ENCODE results near the gene ASTE1.
"Not testable (repeated sequence)": the region's sequence is repeated elsewhere in the genome, so short reads cannot be mapped to it uniquely, and the experiment has no call there.

The ASTE1 gene

DNA sequence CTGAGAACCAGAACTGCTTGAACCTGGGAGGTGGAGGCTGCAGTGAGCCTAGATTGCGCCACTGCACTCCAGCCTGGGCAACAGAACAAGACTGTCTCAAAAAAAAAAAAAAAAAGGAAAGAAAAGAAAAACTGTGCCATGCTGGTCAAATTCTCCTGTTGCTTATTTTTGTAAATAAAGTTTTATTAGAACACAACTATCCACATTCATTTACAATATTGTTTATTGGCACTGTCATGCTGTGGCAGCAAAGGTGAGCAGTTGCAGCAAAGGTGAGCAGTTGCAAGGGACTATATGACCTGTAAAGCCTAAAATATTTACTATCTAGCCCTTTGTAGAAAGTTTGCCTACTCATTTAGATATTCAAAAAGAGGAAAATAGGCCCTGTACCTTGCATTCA is 18.3 kb downstream of the ASTE1 start:
- no peak for DNase-seq

DNA sequence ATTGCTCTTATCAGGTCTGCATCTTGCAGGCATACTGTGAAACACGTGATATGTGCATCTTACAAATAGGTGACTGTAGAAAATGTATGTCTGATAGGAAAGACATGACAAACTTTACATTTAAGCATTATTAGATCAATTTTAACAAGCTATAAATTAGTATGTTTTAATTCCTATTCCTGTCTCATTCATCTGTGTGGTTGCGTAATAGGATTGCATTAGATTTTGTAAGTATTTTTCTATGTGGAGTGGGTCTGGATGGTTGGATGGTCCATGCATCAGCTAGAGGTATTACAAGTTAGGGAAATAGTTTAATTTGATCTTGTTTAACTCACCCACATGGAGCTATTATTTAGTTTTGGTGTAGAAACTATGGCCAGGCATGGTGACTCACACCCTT is 18.8 kb downstream of the ASTE1 start:
- no peak for DNase-seq

DNA sequence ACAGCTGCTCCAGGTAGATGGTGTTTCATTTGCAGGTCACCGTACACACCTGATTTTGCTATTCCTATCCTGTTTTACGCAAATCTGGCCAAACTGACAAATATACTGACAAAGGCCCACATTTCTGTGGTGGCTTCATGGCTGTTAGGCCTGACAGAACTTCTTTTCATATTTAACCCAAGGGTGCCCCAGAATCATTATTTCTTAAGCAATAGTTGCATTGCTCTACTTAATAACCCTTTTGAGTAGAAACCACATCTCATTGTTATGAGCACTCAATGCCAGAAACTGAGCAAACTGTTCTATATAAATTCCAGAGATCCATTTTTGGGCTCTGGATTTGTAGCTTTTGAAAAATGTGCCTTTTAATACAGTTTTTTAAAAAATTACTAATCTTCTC is 19.4 kb downstream of the ASTE1 start:
- DNase-seq = no peak

DNA sequence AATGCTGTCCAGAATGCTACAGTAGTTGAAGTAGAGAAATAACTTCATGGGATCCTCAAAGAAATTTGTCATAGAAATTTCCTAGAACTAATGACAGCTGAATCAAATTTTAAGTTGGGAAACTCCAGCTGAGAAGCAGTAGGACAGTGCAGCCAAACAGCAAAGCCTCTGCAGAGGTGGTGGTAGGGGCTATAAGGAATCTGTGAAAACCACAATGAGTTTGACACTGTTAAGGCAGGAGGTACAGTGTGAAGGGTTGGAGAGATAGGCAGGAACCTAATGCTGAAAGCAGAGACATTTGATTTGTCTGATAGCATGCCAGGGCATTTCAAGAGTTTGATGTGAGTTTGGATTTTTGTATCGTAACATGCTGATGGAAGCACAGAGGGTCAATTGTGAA is 22.0 kb downstream of the ASTE1 start:
- no peak for DNase-seq

- DNase-seq = no peak
Measured at GRCh38 chr3:131001071-131001470, 25.6 kb downstream of the ASTE1 start.

GRCh38 chr3:130997289-130997688 is 29.3 kb downstream of the ASTE1 start:
- DNase-seq = no peak

DNA sequence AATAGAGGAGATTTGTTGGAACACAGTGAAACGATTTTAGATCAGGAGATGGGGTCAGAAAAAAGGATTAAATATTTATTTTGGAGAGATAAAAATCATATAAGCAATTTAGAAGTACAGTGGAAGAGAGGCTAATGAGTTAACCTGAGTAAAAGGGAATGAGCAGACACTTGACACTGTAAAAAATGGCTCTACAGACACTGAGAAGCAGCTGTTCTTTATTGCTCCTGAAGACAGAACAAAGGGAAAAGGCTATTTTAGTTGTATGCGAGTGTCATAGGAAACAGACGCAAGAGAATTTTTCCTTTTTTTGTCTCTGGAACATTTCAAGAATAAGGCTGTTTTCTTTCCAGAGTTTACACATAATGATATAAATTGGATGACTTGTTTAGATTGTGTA is 34.3 kb downstream of the ASTE1 start:
- DNase-seq = no peak

GRCh38 chr3:130991126-130991525 is 35.5 kb downstream of the ASTE1 start:
- no peak for DNase-seq

DNA sequence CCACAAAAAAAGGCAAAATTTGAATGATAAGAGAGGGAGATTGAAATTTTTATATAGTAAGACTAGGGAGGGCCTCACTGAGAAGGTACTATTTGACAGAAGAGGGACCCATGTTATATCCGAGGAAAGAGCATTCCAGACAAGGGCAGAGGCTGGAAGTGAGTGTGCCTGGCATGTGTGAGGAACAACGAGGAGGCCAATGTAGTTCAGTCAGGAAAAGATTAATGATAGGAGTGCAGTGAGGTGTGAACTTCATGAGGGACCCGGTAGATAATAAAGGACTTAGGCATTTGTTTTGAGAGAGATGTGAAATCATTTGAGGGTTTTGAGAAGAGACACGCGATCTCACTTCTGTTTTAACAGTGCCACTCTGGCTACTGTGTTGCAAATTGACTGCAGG is 36.3 kb downstream of the ASTE1 start:
- DNase-seq = no peak

GRCh38 chr3:130981469-130981868 is 45.2 kb downstream of the ASTE1 start:
- DNase-seq = no peak

DNA sequence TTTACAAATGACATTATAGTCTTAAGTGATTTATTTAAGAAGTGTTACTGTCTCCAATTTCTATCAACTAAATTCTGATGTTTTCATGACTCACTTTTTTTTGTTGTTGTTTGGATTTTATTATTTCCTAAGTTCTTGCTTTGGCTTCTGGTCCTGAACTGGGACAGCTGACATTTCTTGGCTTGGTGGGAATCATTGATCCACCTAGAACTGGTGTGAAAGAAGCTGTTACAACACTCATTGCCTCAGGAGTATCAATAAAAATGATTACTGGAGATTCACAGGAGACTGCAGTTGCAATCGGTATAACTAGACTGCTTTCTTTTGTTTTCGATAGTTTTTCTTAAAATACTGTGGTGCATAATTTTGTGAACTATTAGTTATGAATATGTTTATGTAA is 47.5 kb downstream of the ASTE1 start:
- no peak for DNase-seq

- DNase-seq = no peak
Measured at GRCh38 chr3:130976706-130977105, 49.9 kb downstream of the ASTE1 start.

DNA sequence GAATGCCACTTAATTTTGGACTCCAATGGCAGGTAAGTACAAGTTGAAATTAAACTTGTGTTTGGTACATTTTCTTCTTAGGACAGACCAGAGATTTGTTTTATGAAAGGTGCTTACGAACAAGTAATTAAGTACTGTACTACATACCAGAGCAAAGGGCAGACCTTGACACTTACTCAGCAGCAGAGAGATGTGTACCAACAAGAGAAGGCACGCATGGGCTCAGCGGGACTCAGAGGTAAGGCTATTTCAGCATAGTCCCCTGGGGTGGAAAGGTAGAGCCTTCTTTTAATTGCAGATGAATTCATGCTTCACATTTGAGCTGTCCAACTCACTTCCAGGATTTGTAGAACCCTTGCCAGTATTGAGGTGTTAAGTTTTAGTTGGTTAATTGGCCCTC is 51.4 kb downstream of the ASTE1 start:
- no peak for DNase-seq

- DNase-seq = no peak
Measured at GRCh38 chr3:130974201-130974600, 52.4 kb downstream of the ASTE1 start.

DNA sequence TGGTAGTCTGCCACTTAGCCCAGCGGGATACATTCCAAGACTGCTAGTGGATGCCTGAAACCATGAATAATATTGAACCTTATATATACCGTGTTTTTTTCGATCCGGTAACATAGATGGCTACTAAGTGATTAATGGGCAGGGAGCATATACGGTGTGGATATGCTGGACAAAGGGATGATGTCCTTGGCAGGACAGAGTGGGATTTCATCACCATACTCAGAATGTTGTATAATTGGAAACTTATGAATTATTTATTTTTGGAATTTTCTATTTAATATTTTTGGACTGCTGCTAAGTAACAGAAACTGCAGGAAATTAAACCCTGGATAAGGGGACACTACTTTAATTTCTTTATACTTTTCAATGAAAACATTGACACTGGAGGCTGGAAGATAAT is 53.2 kb downstream of the ASTE1 start:
- no peak for DNase-seq

GRCh38 chr3:130972592-130972991 is 54.0 kb downstream of the ASTE1 start:
- DNase-seq = not testable (repeated sequence)

GRCh38 chr3:130971208-130971607 is 55.4 kb downstream of the ASTE1 start:
- DNase-seq = no peak

- no peak for DNase-seq
Measured at GRCh38 chr3:130969621-130970020, 57.0 kb downstream of the ASTE1 start.

DNA sequence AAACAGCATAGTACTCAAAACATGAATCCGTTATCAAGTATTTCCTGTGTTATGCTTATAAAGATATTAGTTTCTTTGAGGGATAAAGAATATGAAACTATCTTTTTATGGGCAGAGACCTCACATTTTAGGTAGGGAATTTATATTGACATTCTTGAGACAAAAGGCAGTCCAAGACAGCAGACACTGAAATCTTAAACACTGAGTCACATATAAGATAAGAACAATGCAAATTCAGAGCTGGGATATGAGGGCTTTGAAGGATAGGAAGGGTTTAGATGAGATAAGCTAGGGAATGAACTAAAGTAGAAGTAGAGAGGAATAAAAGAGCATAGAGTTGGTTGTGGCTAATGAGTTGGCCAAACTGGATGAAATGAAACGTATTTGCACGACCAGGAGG is 58.4 kb downstream of the ASTE1 start:
- DNase-seq = no peak

GRCh38 chr3:130967281-130967680 is 59.3 kb downstream of the ASTE1 start:
- DNase-seq = no peak

- no peak for DNase-seq
Measured at GRCh38 chr3:130963878-130964277, 62.7 kb downstream of the ASTE1 start.
